ENCODE data around the gene EPHA2.

The EPHA2 gene

GRCh38 chr1:16091296-16091695 lies 64.6 kb downstream of the EPHA2 start:
- H3K4me1 ChIP-seq: no peaks in the 10 kb centered on the region
- no peaks in the 10 kb centered on the region for H3K36me3 ChIP-seq (ENCODE audit: control insufficient read depth, insufficient read depth, low read length)
- no peak overlapping the region for H3K4me3 ChIP-seq (ENCODE audit: low read depth, low read length)
- no peak overlapping the region for H3K27ac ChIP-seq
- no peak overlapping the region for H3K4me2 ChIP-seq (ENCODE audit: low read length)
- no peak overlapping the region for H3K9ac ChIP-seq
- H3K9me3 ChIP-seq (ENCODE audit: control insufficient read depth, low read length): no peaks in the 10 kb centered on the region
- H3K27me3 ChIP-seq (ENCODE audit: control insufficient read depth, insufficient read depth, low read length): no peaks in the 10 kb centered on the region
- TF ChIP-seq CTCF (IDR thresholded peaks at IDR 0.05): no peak
- no peak overlapping the region for H2AFZ ChIP-seq
- H3K79me2 ChIP-seq: no peaks in the 10 kb centered on the region

- H3K4me2 ChIP-seq (ENCODE audit: low read length): no peak overlapping the region
- H3K9me3 ChIP-seq (ENCODE audit: control insufficient read depth, low read length): no peaks in the 10 kb centered on the region
- H3K27ac ChIP-seq: no peak overlapping the region
- no peaks in the 10 kb centered on the region for H3K4me1 ChIP-seq
- no peak overlapping the region for H3K9ac ChIP-seq
- no peaks in the 10 kb centered on the region for H3K36me3 ChIP-seq (ENCODE audit: control insufficient read depth, insufficient read depth, low read length)
- H3K27me3 ChIP-seq (ENCODE audit: control insufficient read depth, insufficient read depth, low read length): no peaks in the 10 kb centered on the region
- H3K4me3 ChIP-seq (ENCODE audit: low read depth, low read length): no peak overlapping the region
- no peak overlapping the region for H2AFZ ChIP-seq
- no peak for TF ChIP-seq CTCF (IDR thresholded peaks at IDR 0.05)
- H3K79me2 ChIP-seq: no peaks in the 10 kb centered on the region
Measured at GRCh38 chr1:16090076-16090826, 65.6 kb downstream of the EPHA2 start.

GRCh38 chr1:16088996-16089395 lies 66.9 kb downstream of the EPHA2 start:
- Histone ChIP-seq H3K27me3 (ENCODE audit: control insufficient read depth, insufficient read depth, low read length) (no peaks in the 10 kb centered on the region), H3K9me3 (ENCODE audit: control insufficient read depth, low read length) (no peaks in the 10 kb centered on the region), H3K9ac (no peak overlapping the region), H3K4me3 (ENCODE audit: low read depth, low read length) (no peak overlapping the region), H2AFZ (no peak overlapping the region), H3K4me2 (ENCODE audit: low read length) (no peak overlapping the region), H3K27ac (no peak overlapping the region), H3K36me3 (ENCODE audit: control insufficient read depth, insufficient read depth, low read length) (no peaks in the 10 kb centered on the region), H3K79me2 (no peaks in the 10 kb centered on the region), H3K4me1 (no peaks in the 10 kb centered on the region)
- TF ChIP-seq CTCF (IDR thresholded peaks at IDR 0.05): no peak

GRCh38 chr1:16088351-16088911 lies 67.4 kb downstream of the EPHA2 start:
- Histone ChIP-seq H3K27me3 (ENCODE audit: control insufficient read depth, insufficient read depth, low read length) (no peaks in the 10 kb centered on the region), H3K79me2 (no peaks in the 10 kb centered on the region), H2AFZ (no peak overlapping the region), H3K4me3 (ENCODE audit: low read depth, low read length) (no peak overlapping the region), H3K27ac (no peak overlapping the region), H3K4me1 (no peaks in the 10 kb centered on the region), H3K4me2 (ENCODE audit: low read length) (no peak overlapping the region), H3K36me3 (ENCODE audit: control insufficient read depth, insufficient read depth, low read length) (no peaks in the 10 kb centered on the region), H3K9me3 (ENCODE audit: control insufficient read depth, low read length) (no peaks in the 10 kb centered on the region), H3K9ac (no peak overlapping the region)
- TF ChIP-seq CTCF (IDR thresholded peaks at IDR 0.05): no peak

GRCh38 chr1:16087733-16088132 lies 68.1 kb downstream of the EPHA2 start:
- Histone ChIP-seq H3K27ac (no peak overlapping the region), H3K36me3 (ENCODE audit: control insufficient read depth, insufficient read depth, low read length) (no peaks in the 10 kb centered on the region), H3K4me2 (ENCODE audit: low read length) (no peak overlapping the region), H2AFZ (no peak overlapping the region), H3K4me1 (no peaks in the 10 kb centered on the region), H3K9me3 (ENCODE audit: control insufficient read depth, low read length) (no peaks in the 10 kb centered on the region), H3K27me3 (ENCODE audit: control insufficient read depth, insufficient read depth, low read length) (no peaks in the 10 kb centered on the region), H3K79me2 (no peaks in the 10 kb centered on the region), H3K4me3 (ENCODE audit: low read depth, low read length) (no peak overlapping the region), H3K9ac (no peak overlapping the region)
- TF ChIP-seq CTCF (IDR thresholded peaks at IDR 0.05): no peak
